ENCODE results near the gene UVRAG. TPM values are rescaled to one million over a fixed set of nuclear protein-coding genes. Genes with fewer than 3 reads are reported as not detected.

The UVRAG gene
- total and polyA plus RNA-seq, 9 donors: 10.1 to 26.7 (median 19.2) TPM

GRCh38 chr11:75821202-75821601 lies 6.2 kb downstream of the UVRAG start:
- intact Hi-C loops (cut with DNase I): no loop called here
- DNase-seq: no peak
- WGBS, 3 donors: 93 to 96% (median 95%) methylated on average over 5 of the region's 5 CpGs
- TF ChIP-seq POLR2A (IDR thresholded peaks at IDR 0.05) (no peak), CTCF (IDR thresholded peaks at IDR 0.05) (no peak), EP300 (IDR thresholded peaks at IDR 0.05) (no peak)
- no peaks in the 10 kb centered on the region for H3K36me3 ChIP-seq
- H3K4me1 ChIP-seq (ENCODE audit: insufficient read depth): peaks cover 15% of the 10 kb centered on the region
- H3K27ac ChIP-seq: no peak overlapping the region
- H3K9me3 ChIP-seq: no peaks in the 10 kb centered on the region
- H3K4me3 ChIP-seq: no peak overlapping the region
- no peaks in the 10 kb centered on the region for H3K27me3 ChIP-seq

- Histone ChIP-seq H3K4me3 (no peak overlapping the region), H3K36me3 (no peaks in the 10 kb centered on the region), H3K27me3 (no peaks in the 10 kb centered on the region), H3K4me1 (ENCODE audit: insufficient read depth) (peaks cover 9% of the 10 kb centered on the region), H3K27ac (no peak overlapping the region), H3K9me3 (no peaks in the 10 kb centered on the region)
- WGBS, 3 donors: 66 to 75% (median 67%) methylated on average over 3 of the region's 3 CpGs
- intact Hi-C loops (cut with DNase I): no loop called here
- TF ChIP-seq CTCF (IDR thresholded peaks at IDR 0.05) (no peak), POLR2A (IDR thresholded peaks at IDR 0.05) (no peak), EP300 (IDR thresholded peaks at IDR 0.05) (no peak)
- DNase-seq: no peak
These were observed 7.5 kb downstream of the UVRAG start for GRCh38 chr11:75822541-75822940.

- TF ChIP-seq CTCF (IDR thresholded peaks at IDR 0.05): no peak
- TF ChIP-seq EP300 (IDR thresholded peaks at IDR 0.05): no peak
- no peak for TF ChIP-seq POLR2A (IDR thresholded peaks at IDR 0.05)
- 93 to 96% (median 94%) methylated on average over 4 of the region's 4 CpGs for WGBS, 3 donors
- intact Hi-C loops (cut with DNase I): no loop called here
- no peaks in the 10 kb centered on the region for H3K27me3 ChIP-seq
- H3K4me3 ChIP-seq: no peak overlapping the region
- no peaks in the 10 kb centered on the region for H3K36me3 ChIP-seq
- H3K9me3 ChIP-seq: no peaks in the 10 kb centered on the region
- no peak overlapping the region for H3K27ac ChIP-seq
- DNase-seq: no peak
- peaks cover 9% of the 10 kb centered on the region for H3K4me1 ChIP-seq (ENCODE audit: insufficient read depth)
These were observed 8.4 kb downstream of the UVRAG start for GRCh38 chr11:75823415-75823814.

GRCh38 chr11:75823946-75824345 lies 8.9 kb downstream of the UVRAG start:
- Histone ChIP-seq H3K4me3 (no peak overlapping the region), H3K27ac (no peak overlapping the region), H3K4me1 (ENCODE audit: insufficient read depth) (peaks cover 9% of the 10 kb centered on the region), H3K27me3 (no peaks in the 10 kb centered on the region), H3K9me3 (no peaks in the 10 kb centered on the region), H3K36me3 (no peaks in the 10 kb centered on the region)
- TF ChIP-seq EP300 (IDR thresholded peaks at IDR 0.05) (no peak), POLR2A (IDR thresholded peaks at IDR 0.05) (no peak), CTCF (IDR thresholded peaks at IDR 0.05) (no peak)
- intact Hi-C loops (cut with DNase I): no loop called here
- WGBS, 3 donors: 20 to 39% (median 35%) methylated on average over 4 of the region's 4 CpGs
- no peak for DNase-seq

Measured in ovary (tissue), 9 donors.